HG03139 (cell line): ENCODE results near the gene DOCK8.
A peak's percentile ranks its signal among the peaks of the same experiment; 100 is the strongest.

Experiments
- ATAC-seq: cut with Tn5 transposase; IDR thresholded peaks from one replicate; pipeline ENCODE4 v1.9.1; 2021; ENCODE audit not compliant: unreplicated experiment

DOCK8 gene

GRCh38 chr9:453832-454231 is 239.2 kb downstream of the DOCK8 start:
- no peak for ATAC-seq

GRCh38 chr9:456365-456764 is 241.7 kb downstream of the DOCK8 start:
- no peak for ATAC-seq

- ATAC-seq, result no peak
Observed at GRCh38 chr9:458590-458989, 243.9 kb downstream of the DOCK8 start.

GRCh38 chr9:459491-460444 is 245.1 kb downstream of the DOCK8 start:
- ATAC-seq, result no peak

- no peak for ATAC-seq
Observed at GRCh38 chr9:462121-462520, 247.5 kb downstream of the DOCK8 start.

- no peak for ATAC-seq
Observed at GRCh38 chr9:462606-463005, 247.9 kb downstream of the DOCK8 start.

- ATAC-seq, result no peak
Observed at GRCh38 chr9:463455-464171, 248.9 kb downstream of the DOCK8 start.

GRCh38 chr9:466747-467146 is 252.1 kb downstream of the DOCK8 start:
- ATAC-seq, result no peak

- ATAC-seq, result no peak
Observed at GRCh38 chr9:468766-469426, 254.2 kb downstream of the DOCK8 start.

GRCh38 chr9:469672-470551 is 255.2 kb downstream of the DOCK8 start:
- peak; percentile 94 for ATAC-seq

- ATAC-seq, result no peak
Observed at GRCh38 chr9:470552-471194, 256.0 kb downstream of the DOCK8 start.

- ATAC-seq, result no peak
Observed at GRCh38 chr9:471320-471719, 256.7 kb downstream of the DOCK8 start.

GRCh38 chr9:472479-473075 is 257.9 kb downstream of the DOCK8 start:
- no peak for ATAC-seq

- no peak for ATAC-seq
Observed at GRCh38 chr9:477193-477592, 262.5 kb downstream of the DOCK8 start.

- ATAC-seq, result no peak
Observed at GRCh38 chr9:479304-479970, 264.8 kb downstream of the DOCK8 start.

- ATAC-seq, result no peak
Observed at GRCh38 chr9:479971-480350, 265.3 kb downstream of the DOCK8 start.

- no peak for ATAC-seq
Observed at GRCh38 chr9:482739-483138, 268.1 kb downstream of the DOCK8 start.

- ATAC-seq, result no peak
Observed at GRCh38 chr9:486156-486555, 271.5 kb downstream of the DOCK8 start.

- ATAC-seq, result no peak
Observed at GRCh38 chr9:487429-487828, 272.8 kb downstream of the DOCK8 start.
